ENCODE data around the gene TOP1.

DNA sequence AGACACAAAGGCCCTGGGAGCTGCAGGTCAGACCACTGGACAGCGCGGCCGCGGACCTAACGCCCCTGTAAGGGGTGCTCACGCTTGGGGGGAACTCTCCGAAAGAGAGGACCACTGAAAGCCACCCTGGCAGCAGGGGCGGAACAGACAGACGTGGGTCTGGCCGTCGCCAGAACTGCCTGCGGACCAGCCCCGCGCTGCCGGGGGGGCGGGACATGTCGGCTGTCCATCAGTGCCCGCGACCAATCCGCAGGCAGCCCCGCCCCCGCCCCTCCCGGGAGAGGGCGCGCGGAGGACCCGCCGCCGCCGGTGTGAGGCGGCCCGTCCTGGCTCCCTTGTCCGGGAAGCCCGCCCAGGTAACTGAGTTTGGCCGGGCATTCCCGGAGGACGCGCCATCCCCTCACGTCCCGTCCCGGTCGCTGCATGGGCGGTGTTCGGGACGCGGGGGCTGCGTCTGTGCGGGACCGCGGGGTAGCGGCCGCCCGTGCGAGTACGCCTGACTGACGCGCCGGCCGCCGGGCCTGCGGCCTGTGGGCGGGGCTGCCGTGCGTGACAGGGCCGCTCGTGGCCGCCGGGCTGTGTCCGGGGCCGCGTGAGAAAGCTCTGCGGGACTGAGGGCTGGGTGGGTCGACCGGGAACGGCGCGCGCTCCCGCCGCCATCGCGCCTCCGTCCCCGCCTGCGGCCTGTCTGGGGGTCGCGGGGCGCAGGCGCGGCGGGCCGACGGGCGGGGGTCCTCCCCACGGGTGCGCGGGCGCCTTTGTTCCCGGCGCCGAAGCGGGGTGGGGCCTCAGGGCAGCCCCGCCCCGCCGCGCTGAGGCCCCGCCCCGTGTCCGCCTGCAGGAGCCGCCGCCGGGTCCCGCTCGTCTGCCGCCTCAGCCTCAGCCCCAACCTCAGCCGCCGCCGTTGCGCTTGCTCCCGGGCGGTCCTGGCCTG lies 108.3 kb downstream of the TOP1 start, which contains the start of gene PLCG1:
- TF ChIP-seq CTCF (IDR thresholded peaks at IDR 0.05) (no peak), POLR2AphosphoS5 (IDR thresholded peaks at IDR 0.05) (peak; percentile 43 to 85 (median 83))

All from stomach (tissue), 4 donors.